HepG2 (cell line): ENCODE results near the gene TARS3. TPM values are rescaled to one million over a fixed set of nuclear protein-coding genes. Genes with fewer than 3 reads are reported as not detected.

Experiments used
- FOXC1 ChIP-seq: sonication (generic); formaldehyde crosslinking; IDR thresholded peaks from 2 replicates; pipeline ENCODE4 v1.8.0; 2022; ENCODE audit warnings: mild to moderate bottlenecking, missing genetic modification reagents, borderline replicate concordance
- MLLT10 ChIP-seq: sonication (generic); formaldehyde crosslinking; IDR thresholded peaks from 2 replicates; pipeline ENCODE4 v1.4.0; 2020; ENCODE audit warnings: missing genetic modification reagents
- YEATS2 ChIP-seq: sonication (generic); formaldehyde crosslinking; IDR thresholded peaks from 2 replicates; pipeline ENCODE4 v1.4.0; 2020; ENCODE audit warnings: missing genetic modification reagents, borderline replicate concordance
- ZNF761 ChIP-seq: sonication (generic); formaldehyde crosslinking; conservative IDR thresholded peaks from 2 replicates; pipeline ENCODE4 v1.4.0; 2020; ENCODE audit warnings: mild to moderate bottlenecking, missing genetic modification reagents
- ZSCAN25 ChIP-seq: sonication (generic); formaldehyde crosslinking; IDR thresholded peaks from 2 replicates; pipeline ENCODE4 v1.8.0; 2022; ENCODE audit warnings: mild to moderate bottlenecking, missing genetic modification reagents
- polyA plus RNA-seq, 8 experiments: library from polyadenylated mRNA; depleted of rRNA in 3 of 8; stranded (reverse) in 7 of 8; unstranded in 1 of 8; fragments of >200 nt; fragmentation: Illumina TruSeq in 4 of 8; extraction: Trizol in 4 of 8; gene quantifications; 2 replicates each; pipeline versions ENCODE4 v1.2.1 to v1.2.3, GENCODE V29; 2011 to 2016; ENCODE audit warnings: low read depth in 4 of 8, missing spikeins in 1 of 8, mixed read lengths in 1 of 8; ENCODE audit not compliant: insufficient read depth in 1 of 8
- total RNA-seq, 5 experiments: library from RNA; depleted of rRNA; stranded (reverse); fragments of >200 nt; fragmentation: Illumina TruSeq; extraction: Trizol; gene quantifications; 2 replicates each; pipeline ENCODE4 v1.2.3, GENCODE V29; 2016; ENCODE audit warnings: low read depth in 1 of 5
- TF ChIP-seq, protein P1 (sequence below): sonication (generic); formaldehyde crosslinking; IDR thresholded peaks from 2 replicates; pipeline ENCODE4 v1.5.0; 2020; ENCODE audit warnings: mild to moderate bottlenecking, missing genetic modification reagents, borderline replicate concordance
- TF ChIP-seq, protein P2 (sequence below): sonication (generic); formaldehyde crosslinking; conservative IDR thresholded peaks from 2 replicates; pipeline ENCODE4 v1.8.0; 2022; ENCODE audit warnings: missing genetic modification reagents
- TF ChIP-seq, protein P3 (sequence below), 2 experiments: sonication (generic) in 1 of 2; formaldehyde crosslinking in 1 of 2; IDR thresholded peaks; 2 replicates each; pipeline versions ENCODE4 v1.4.0 to v1.6.1; 2016 to 2020; ENCODE audit warnings: borderline replicate concordance in 1 of 2, low read depth in 1 of 2, mild to moderate bottlenecking in 1 of 2, missing genetic modification reagents in 1 of 2
- TF ChIP-seq, protein P4 (sequence below): sonication (generic); formaldehyde crosslinking; IDR thresholded peaks from 2 replicates; pipeline ENCODE4 v1.4.0; 2020; ENCODE audit warnings: mild to moderate bottlenecking, missing genetic modification reagents

The TARS3 gene
- total and polyA plus RNA-seq, 2 of the 13 experiments (the other 11 are each of a cell fraction or from before 2014, with no cell fraction given), result 4.1 to 11.7 TPM

DNA sequence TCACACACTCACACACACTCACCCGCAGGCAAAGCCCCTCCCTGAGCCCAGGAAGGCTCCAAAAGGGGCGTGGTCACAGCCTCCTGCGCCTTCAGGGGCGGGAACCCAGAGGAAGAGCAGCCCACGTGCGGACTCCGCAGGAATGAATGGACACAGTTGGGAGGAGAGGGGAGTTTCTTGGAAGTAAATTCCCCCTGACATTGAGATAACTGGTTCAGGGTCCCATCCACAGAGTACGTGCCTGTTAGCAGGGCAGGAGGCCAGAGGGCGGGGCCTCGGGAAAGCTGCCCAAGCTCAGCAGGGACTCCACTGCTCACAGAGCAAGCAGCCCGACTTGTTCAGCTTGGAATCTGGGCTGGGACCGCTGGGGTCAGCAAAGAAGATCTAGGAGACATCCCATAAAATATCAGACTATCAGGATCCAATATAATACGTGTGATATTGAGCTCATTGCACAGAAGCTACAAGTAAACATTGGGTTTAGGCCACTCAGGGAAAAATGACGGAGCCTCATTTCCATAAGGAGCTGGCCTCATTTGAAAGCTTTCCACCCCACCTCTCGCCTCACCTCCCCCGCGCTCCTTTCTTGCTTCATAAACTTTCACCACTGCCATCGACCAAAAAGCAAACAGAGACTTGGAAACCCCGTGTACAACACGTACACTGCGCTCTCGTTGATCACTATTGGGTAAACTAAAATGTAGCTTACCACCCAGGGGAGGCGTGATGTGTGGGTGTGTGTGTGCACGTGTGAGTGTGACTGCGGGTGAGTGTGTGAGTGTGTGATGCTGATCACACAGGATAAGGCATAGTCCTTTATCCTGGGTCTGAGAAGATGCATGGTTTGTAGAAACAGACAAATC lies 108.1 kb downstream of the TARS3 start (continued):
- TF ChIP-seq, protein P1, sequence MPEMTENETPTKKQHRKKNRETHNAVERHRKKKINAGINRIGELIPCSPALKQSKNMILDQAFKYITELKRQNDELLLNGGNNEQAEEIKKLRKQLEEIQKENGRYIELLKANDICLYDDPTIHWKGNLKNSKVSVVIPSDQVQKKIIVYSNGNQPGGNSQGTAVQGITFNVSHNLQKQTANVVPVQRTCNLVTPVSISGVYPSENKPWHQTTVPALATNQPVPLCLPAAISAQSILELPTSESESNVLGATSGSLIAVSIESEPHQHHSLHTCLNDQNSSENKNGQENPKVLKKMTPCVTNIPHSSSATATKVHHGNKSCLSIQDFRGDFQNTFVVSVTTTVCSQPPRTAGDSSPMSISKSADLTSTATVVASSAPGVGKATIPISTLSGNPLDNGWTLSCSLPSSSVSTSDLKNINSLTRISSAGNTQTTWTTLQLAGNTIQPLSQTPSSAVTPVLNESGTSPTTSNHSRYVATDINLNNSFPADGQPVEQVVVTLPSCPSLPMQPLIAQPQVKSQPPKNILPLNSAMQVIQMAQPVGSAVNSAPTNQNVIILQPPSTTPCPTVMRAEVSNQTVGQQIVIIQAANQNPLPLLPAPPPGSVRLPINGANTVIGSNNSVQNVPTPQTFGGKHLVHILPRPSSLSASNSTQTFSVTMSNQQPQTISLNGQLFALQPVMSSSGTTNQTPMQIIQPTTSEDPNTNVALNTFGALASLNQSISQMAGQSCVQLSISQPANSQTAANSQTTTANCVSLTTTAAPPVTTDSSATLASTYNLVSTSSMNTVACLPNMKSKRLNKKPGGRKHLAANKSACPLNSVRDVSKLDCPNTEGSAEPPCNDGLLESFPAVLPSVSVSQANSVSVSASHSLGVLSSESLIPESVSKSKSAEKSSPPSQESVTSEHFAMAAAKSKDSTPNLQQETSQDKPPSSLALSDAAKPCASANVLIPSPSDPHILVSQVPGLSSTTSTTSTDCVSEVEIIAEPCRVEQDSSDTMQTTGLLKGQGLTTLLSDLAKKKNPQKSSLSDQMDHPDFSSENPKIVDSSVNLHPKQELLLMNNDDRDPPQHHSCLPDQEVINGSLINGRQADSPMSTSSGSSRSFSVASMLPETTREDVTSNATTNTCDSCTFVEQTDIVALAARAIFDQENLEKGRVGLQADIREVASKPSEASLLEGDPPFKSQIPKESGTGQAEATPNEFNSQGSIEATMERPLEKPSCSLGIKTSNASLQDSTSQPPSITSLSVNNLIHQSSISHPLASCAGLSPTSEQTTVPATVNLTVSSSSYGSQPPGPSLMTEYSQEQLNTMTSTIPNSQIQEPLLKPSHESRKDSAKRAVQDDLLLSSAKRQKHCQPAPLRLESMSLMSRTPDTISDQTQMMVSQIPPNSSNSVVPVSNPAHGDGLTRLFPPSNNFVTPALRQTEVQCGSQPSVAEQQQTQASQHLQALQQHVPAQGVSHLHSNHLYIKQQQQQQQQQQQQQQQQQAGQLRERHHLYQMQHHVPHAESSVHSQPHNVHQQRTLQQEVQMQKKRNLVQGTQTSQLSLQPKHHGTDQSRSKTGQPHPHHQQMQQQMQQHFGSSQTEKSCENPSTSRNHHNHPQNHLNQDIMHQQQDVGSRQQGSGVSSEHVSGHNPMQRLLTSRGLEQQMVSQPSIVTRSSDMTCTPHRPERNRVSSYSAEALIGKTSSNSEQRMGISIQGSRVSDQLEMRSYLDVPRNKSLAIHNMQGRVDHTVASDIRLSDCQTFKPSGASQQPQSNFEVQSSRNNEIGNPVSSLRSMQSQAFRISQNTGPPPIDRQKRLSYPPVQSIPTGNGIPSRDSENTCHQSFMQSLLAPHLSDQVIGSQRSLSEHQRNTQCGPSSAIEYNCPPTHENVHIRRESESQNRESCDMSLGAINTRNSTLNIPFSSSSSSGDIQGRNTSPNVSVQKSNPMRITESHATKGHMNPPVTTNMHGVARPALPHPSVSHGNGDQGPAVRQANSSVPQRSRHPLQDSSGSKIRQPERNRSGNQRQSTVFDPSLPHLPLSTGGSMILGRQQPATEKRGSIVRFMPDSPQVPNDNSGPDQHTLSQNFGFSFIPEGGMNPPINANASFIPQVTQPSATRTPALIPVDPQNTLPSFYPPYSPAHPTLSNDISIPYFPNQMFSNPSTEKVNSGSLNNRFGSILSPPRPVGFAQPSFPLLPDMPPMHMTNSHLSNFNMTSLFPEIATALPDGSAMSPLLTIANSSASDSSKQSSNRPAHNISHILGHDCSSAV, result no peak
- TF ChIP-seq ZNF761 (no peak), MLLT10 (no peak), YEATS2 (peak; percentile 12; the same call in 1 of the 2 replicates), ZSCAN25 (CRISPR knock-in tag) (no peak), FOXC1 (CRISPR knock-in tag) (no peak)
- TF ChIP-seq, protein P2, sequence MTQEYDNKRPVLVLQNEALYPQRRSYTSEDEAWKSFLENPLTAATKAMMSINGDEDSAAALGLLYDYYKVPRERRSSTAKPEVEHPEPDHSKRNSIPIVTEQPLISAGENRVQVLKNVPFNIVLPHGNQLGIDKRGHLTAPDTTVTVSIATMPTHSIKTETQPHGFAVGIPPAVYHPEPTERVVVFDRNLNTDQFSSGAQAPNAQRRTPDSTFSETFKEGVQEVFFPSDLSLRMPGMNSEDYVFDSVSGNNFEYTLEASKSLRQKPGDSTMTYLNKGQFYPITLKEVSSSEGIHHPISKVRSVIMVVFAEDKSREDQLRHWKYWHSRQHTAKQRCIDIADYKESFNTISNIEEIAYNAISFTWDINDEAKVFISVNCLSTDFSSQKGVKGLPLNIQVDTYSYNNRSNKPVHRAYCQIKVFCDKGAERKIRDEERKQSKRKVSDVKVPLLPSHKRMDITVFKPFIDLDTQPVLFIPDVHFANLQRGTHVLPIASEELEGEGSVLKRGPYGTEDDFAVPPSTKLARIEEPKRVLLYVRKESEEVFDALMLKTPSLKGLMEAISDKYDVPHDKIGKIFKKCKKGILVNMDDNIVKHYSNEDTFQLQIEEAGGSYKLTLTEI, result no peak
- TF ChIP-seq, protein P3, sequence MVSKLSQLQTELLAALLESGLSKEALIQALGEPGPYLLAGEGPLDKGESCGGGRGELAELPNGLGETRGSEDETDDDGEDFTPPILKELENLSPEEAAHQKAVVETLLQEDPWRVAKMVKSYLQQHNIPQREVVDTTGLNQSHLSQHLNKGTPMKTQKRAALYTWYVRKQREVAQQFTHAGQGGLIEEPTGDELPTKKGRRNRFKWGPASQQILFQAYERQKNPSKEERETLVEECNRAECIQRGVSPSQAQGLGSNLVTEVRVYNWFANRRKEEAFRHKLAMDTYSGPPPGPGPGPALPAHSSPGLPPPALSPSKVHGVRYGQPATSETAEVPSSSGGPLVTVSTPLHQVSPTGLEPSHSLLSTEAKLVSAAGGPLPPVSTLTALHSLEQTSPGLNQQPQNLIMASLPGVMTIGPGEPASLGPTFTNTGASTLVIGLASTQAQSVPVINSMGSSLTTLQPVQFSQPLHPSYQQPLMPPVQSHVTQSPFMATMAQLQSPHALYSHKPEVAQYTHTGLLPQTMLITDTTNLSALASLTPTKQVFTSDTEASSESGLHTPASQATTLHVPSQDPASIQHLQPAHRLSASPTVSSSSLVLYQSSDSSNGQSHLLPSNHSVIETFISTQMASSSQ (IDR thresholded peaks at IDR 0.05; ENCODE audit: low read depth), result no peak; the same call in 1 of the 2 replicates
- TF ChIP-seq, protein P3 (CRISPR knock-in tag; IDR thresholded peaks at IDR 0.05; ENCODE audit: borderline replicate concordance), result no peak
- TF ChIP-seq, protein P4, sequence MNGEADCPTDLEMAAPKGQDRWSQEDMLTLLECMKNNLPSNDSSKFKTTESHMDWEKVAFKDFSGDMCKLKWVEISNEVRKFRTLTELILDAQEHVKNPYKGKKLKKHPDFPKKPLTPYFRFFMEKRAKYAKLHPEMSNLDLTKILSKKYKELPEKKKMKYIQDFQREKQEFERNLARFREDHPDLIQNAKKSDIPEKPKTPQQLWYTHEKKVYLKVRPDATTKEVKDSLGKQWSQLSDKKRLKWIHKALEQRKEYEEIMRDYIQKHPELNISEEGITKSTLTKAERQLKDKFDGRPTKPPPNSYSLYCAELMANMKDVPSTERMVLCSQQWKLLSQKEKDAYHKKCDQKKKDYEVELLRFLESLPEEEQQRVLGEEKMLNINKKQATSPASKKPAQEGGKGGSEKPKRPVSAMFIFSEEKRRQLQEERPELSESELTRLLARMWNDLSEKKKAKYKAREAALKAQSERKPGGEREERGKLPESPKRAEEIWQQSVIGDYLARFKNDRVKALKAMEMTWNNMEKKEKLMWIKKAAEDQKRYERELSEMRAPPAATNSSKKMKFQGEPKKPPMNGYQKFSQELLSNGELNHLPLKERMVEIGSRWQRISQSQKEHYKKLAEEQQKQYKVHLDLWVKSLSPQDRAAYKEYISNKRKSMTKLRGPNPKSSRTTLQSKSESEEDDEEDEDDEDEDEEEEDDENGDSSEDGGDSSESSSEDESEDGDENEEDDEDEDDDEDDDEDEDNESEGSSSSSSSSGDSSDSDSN (CRISPR knock-in tag), result peak; percentile 26; the same call in 1 of the 2 replicates
